DMS53 treated with DMSO at 0.1 percent for 48 hours (cell line): Measurements from ENCODE around the gene DISP2.
A peak's percentile ranks its signal among the peaks of the same experiment; 100 is the strongest.

ENCODE experiments used
- DNase-seq: peaks from one replicate; lab custom pipeline; 2025; ENCODE audit not compliant: unreplicated experiment; lab: John Stamatoyannopoulos, UW

DISP2 gene

GRCh38 chr15:40388941-40389823, 31.2 kb downstream of the DISP2 start:
- no peak for DNase-seq

GRCh38 chr15:40389824-40390595, 32.0 kb downstream of the DISP2 start:
- DNase-seq = no peak

GRCh38 chr15:40392986-40393948, 35.2 kb downstream of the DISP2 start:
- no peak for DNase-seq

GRCh38 chr15:40397688-40398412, 39.8 kb downstream of the DISP2 start:
- DNase-seq = no peak

GRCh38 chr15:40398413-40398873, 40.4 kb downstream of the DISP2 start:
- no peak for DNase-seq

- no peak for DNase-seq
These were observed 41.4 kb downstream of the DISP2 start for GRCh38 chr15:40399370-40399769.

GRCh38 chr15:40405501-40406381, 47.7 kb downstream of the DISP2 start, which contains the start of gene IVD:
IVD (plus strand) TSS chr15:40405795; CDS start chr15:40405828, 33 bp downstream.
- peak; percentile 72 for DNase-seq

- no peak for DNase-seq
These were observed 49.4 kb downstream of the DISP2 start for GRCh38 chr15:40407330-40407990.

- DNase-seq = no peak
These were observed 51.3 kb downstream of the DISP2 start for GRCh38 chr15:40409366-40409765.

GRCh38 chr15:40410476-40410875, 52.5 kb downstream of the DISP2 start:
- no peak for DNase-seq

- DNase-seq = no peak
These were observed 54.2 kb downstream of the DISP2 start for GRCh38 chr15:40412095-40412759.

GRCh38 chr15:40413036-40413435, 55.0 kb downstream of the DISP2 start:
- no peak for DNase-seq

- no peak for DNase-seq
These were observed 56.8 kb downstream of the DISP2 start for GRCh38 chr15:40414816-40415215.

GRCh38 chr15:40415226-40415625, 57.2 kb downstream of the DISP2 start:
- no peak for DNase-seq

GRCh38 chr15:40416056-40416455, 58.0 kb downstream of the DISP2 start:
- no peak for DNase-seq

GRCh38 chr15:40418126-40418525, 60.1 kb downstream of the DISP2 start:
- DNase-seq = no peak

GRCh38 chr15:40420071-40420713, 62.2 kb downstream of the DISP2 start:
- no peak for DNase-seq

GRCh38 chr15:40420793-40421192, 62.8 kb downstream of the DISP2 start:
- no peak for DNase-seq
